GM20000 (cell line): Measurements from ENCODE around the gene PEX26.

ENCODE experiments used
- DNase-seq: peaks from one replicate; pipeline ENCODE4 v3.0.0; 2012; ENCODE audit warnings: low spot score
- CTCF ChIP-seq: IDR thresholded peaks from 2 replicates; pipeline ENCODE4 v1.5.1; 2012; ENCODE audit warnings: mild to moderate bottlenecking, control low read depth; ENCODE audit errors: extremely low read depth, missing control alignments

PEX26 gene

GRCh38 chr22:18077639-18078328 lies at the start of gene PEX26:
PEX26 (plus strand) TSS chr22:18077990; CDS start chr22:18078377, 387 bp downstream.
- TF ChIP-seq CTCF, result no peak
- DNase-seq, result peak; percentile 97

GRCh38 chr22:18028817-18029527 lies 48.8 kb upstream of the PEX26 start:
- TF ChIP-seq CTCF, result no peak
- peak; percentile 56 for DNase-seq

- no peak for DNase-seq
- TF ChIP-seq CTCF, result no peak
Measured at GRCh38 chr22:18029686-18030267, 48.0 kb upstream of the PEX26 start.

GRCh38 chr22:18031695-18032454 lies 45.9 kb upstream of the PEX26 start:
- no peak for DNase-seq
- TF ChIP-seq CTCF, result no peak

- no peak for TF ChIP-seq CTCF
- no peak for DNase-seq
Measured at GRCh38 chr22:18032455-18033101, 45.2 kb upstream of the PEX26 start.

- no peak for DNase-seq
- TF ChIP-seq CTCF, result no peak
Measured at GRCh38 chr22:18033204-18033998, 44.4 kb upstream of the PEX26 start.
